Measurements from ENCODE around the gene RRAS2.

GRCh38 chr11:14342906-14343305 lies 16.1 kb downstream of the RRAS2 start:
- no peak for TF ChIP-seq CTCF (IDR thresholded peaks at IDR 0.05)
- no peak for TF ChIP-seq POLR2A (IDR thresholded peaks at IDR 0.05)

All from Peyer's patch (tissue), 4 donors.